ENCODE data around the gene DCANP1. TPM values are rescaled to one million over a fixed set of nuclear protein-coding genes. Genes with fewer than 3 reads are reported as not detected.

The DCANP1 gene
- total and polyA plus RNA-seq, 5 donors = not detected

- no peaks in the 10 kb centered on the region for H3K9me3 ChIP-seq (ENCODE audit: control insufficient read depth, low read length)
- ATAC-seq = no peak
- no peak for DNase-seq
- no peak overlapping the region for H3K27ac ChIP-seq (ENCODE audit: low read length)
- 84% methylated on average over 4 of the region's 4 CpGs for WGBS
- no peaks in the 10 kb centered on the region for H3K27me3 ChIP-seq (ENCODE audit: control insufficient read depth, insufficient read depth)
- intact Hi-C loops (cut with DNase I) = no loop called here
- H3K4me1 ChIP-seq (ENCODE audit: control insufficient read depth, insufficient read depth, low read length) = no peaks in the 10 kb centered on the region
- no peak overlapping the region for H3K4me3 ChIP-seq (ENCODE audit: low read length)
These were observed 31.8 kb upstream of the DCANP1 start for GRCh38 chr5:135478938-135479337.

GRCh38 chr5:135477613-135478066 lies 30.5 kb upstream of the DCANP1 start:
- H3K4me3 ChIP-seq (ENCODE audit: low read length) = no peak overlapping the region
- intact Hi-C loops (cut with DNase I) = no loop called here
- no peak for ATAC-seq
- H3K27me3 ChIP-seq (ENCODE audit: control insufficient read depth, insufficient read depth) = no peaks in the 10 kb centered on the region
- H3K9me3 ChIP-seq (ENCODE audit: control insufficient read depth, low read length) = no peaks in the 10 kb centered on the region
- no peak for DNase-seq
- H3K4me1 ChIP-seq (ENCODE audit: control insufficient read depth, insufficient read depth, low read length) = no peaks in the 10 kb centered on the region
- WGBS = 47% methylated on average over 14 of the region's 14 CpGs
- no peak overlapping the region for H3K27ac ChIP-seq (ENCODE audit: low read length)

GRCh38 chr5:135476615-135477581 lies 29.8 kb upstream of the DCANP1 start:
- no peak for ATAC-seq
- no peak for DNase-seq
- Histone ChIP-seq H3K27ac (ENCODE audit: low read length) (no peak overlapping the region), H3K9me3 (ENCODE audit: control insufficient read depth, low read length) (no peaks in the 10 kb centered on the region), H3K4me3 (ENCODE audit: low read length) (no peak overlapping the region), H3K27me3 (ENCODE audit: control insufficient read depth, insufficient read depth) (no peaks in the 10 kb centered on the region), H3K4me1 (ENCODE audit: control insufficient read depth, insufficient read depth, low read length) (no peaks in the 10 kb centered on the region)
- intact Hi-C loops (cut with DNase I) = no loop called here
- WGBS = 40% methylated on average over 24 of the region's 24 CpGs

DNA sequence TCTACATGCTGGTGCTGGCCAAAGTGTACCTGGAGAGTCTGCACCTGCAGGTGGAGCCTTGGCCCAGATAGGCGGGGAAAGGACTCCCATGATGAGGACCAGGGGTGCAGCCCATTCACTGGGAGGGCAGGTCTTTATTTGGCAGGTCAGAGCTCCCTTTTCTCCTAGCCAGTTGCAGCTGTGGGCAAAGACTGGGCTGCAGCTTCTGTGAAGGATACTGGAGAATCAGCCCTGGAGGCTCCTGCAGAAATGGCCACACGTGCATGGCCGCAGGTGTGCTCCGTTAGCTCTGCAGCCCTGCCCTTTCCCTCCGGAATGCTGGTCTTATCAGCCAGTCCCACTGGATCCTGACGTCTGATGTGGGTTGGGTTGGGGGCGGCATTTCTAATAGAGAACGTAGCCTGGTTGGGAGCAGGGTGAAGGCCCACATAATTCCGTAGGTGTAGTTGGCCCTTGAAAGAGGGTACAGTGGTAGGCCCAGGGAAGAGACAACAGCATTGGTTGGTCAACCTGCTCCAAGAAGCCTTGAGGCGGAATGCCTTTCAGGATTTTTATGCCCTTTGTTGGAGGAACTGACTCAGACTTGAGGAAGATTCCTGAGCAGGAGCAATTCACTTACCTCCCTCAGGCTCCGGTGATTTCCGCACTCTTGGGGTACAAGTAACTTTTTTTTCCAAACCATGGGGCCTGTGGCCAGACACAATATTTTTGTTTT lies 27.0 kb upstream of the DCANP1 start:
- H3K4me1 ChIP-seq (ENCODE audit: control insufficient read depth, insufficient read depth, low read length) = no peaks in the 10 kb centered on the region
- no peak overlapping the region for H3K27ac ChIP-seq (ENCODE audit: low read length)
- no peaks in the 10 kb centered on the region for H3K9me3 ChIP-seq (ENCODE audit: control insufficient read depth, low read length)
- ATAC-seq (no peak), DNase-seq (no peak)
- no peaks in the 10 kb centered on the region for H3K27me3 ChIP-seq (ENCODE audit: control insufficient read depth, insufficient read depth)
- WGBS = 71% methylated on average over 12 of the region's 12 CpGs
- intact Hi-C loops (cut with DNase I) = no loop called here
- no peak overlapping the region for H3K4me3 ChIP-seq (ENCODE audit: low read length)

DNA sequence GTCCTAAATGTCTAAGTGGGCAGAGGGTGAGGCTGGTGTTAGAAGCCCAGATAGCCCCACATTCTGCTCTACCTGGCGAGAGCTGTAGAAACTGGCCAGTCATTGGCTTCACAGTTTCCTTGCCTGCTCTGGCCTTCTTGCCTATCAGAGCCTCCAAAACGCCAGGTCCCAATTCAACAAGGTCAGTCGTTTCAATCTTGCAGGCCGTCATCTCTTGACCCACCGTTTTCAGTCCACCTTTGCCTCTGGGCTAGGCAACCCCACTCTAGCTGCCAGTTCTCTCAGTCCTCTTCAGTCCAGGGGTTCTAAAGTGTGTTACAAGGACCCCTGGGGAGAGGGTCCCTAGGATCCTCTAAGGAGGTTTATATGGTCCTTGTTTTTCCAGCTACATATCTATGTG lies 25.0 kb upstream of the DCANP1 start:
- DNase-seq (no peak), ATAC-seq (no peak)
- WGBS = 77% methylated on average over 5 of the region's 5 CpGs
- intact Hi-C loops (cut with DNase I) = no loop called here
- Histone ChIP-seq H3K9me3 (ENCODE audit: control insufficient read depth, low read length) (no peaks in the 10 kb centered on the region), H3K27me3 (ENCODE audit: control insufficient read depth, insufficient read depth) (no peaks in the 10 kb centered on the region), H3K4me3 (ENCODE audit: low read length) (no peak overlapping the region), H3K27ac (ENCODE audit: low read length) (no peak overlapping the region), H3K4me1 (ENCODE audit: control insufficient read depth, insufficient read depth, low read length) (no peaks in the 10 kb centered on the region)

GRCh38 chr5:135471726-135472125 lies 24.6 kb upstream of the DCANP1 start:
- H3K27me3 ChIP-seq (ENCODE audit: control insufficient read depth, insufficient read depth) = no peaks in the 10 kb centered on the region
- DNase-seq = no peak

DNA sequence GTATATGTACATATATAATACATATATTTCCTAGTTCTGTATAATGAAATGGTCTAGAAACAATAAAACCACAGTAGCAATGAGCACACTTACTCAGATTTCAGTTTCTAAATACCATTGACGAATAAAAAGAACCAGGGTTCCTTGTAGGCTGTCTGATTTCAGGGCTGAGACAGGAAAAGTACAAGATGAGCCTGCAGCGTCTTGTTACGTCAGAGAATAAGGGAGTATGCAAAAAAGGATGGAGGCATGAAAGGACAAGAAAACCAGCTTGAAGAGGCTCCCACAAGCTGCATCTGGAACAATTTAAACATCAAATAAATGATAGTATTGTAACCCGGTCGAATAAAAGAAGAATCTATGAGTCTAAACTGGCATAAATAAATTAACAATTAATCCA lies 22.8 kb upstream of the DCANP1 start:
- no peak overlapping the region for H3K4me3 ChIP-seq (ENCODE audit: low read length)
- H3K4me1 ChIP-seq (ENCODE audit: control insufficient read depth, insufficient read depth, low read length) = no peaks in the 10 kb centered on the region
- intact Hi-C loops (cut with DNase I) = loop anchor here in 2 of 4 donors (5.0 to 10.0 kb wide), 2 partner anchors 82 to 355 kb away; no protein-coding TSS in a partner anchor
- no peak overlapping the region for H3K27ac ChIP-seq (ENCODE audit: low read length)
- no peaks in the 10 kb centered on the region for H3K27me3 ChIP-seq (ENCODE audit: control insufficient read depth, insufficient read depth)
- DNase-seq (no peak), ATAC-seq (no peak)
- no peaks in the 10 kb centered on the region for H3K9me3 ChIP-seq (ENCODE audit: control insufficient read depth, low read length)
- 75% methylated on average over 5 of the region's 5 CpGs for WGBS

More at GRCh38 chr5:135471726-135472125, 24.6 kb upstream of the DCANP1 start:
- intact Hi-C loops (cut with DNase I) = no loop called here
- no peak for ATAC-seq
- no peak overlapping the region for H3K4me3 ChIP-seq (ENCODE audit: low read length)
- 81% methylated on average over 4 of the region's 4 CpGs for WGBS
- no peak overlapping the region for H3K27ac ChIP-seq (ENCODE audit: low read length)
- no peaks in the 10 kb centered on the region for H3K9me3 ChIP-seq (ENCODE audit: control insufficient read depth, low read length)
- H3K4me1 ChIP-seq (ENCODE audit: control insufficient read depth, insufficient read depth, low read length) = no peaks in the 10 kb centered on the region

- no peak overlapping the region for H3K27ac ChIP-seq (ENCODE audit: low read length)
- H3K4me3 ChIP-seq (ENCODE audit: low read length) = no peak overlapping the region
- intact Hi-C loops (cut with DNase I) = loop anchor here in 2 of 4 donors (5.0 to 10.0 kb wide), 2 partner anchors 84 to 356 kb away; no protein-coding TSS in a partner anchor
- no peaks in the 10 kb centered on the region for H3K27me3 ChIP-seq (ENCODE audit: control insufficient read depth, insufficient read depth)
- ATAC-seq (no peak), DNase-seq (no peak)
- no peaks in the 10 kb centered on the region for H3K9me3 ChIP-seq (ENCODE audit: control insufficient read depth, low read length)
- no peaks in the 10 kb centered on the region for H3K4me1 ChIP-seq (ENCODE audit: control insufficient read depth, insufficient read depth, low read length)
- WGBS = 70% methylated on average over 2 of the region's 2 CpGs
These were observed 21.4 kb upstream of the DCANP1 start for GRCh38 chr5:135468541-135468940.

DNA sequence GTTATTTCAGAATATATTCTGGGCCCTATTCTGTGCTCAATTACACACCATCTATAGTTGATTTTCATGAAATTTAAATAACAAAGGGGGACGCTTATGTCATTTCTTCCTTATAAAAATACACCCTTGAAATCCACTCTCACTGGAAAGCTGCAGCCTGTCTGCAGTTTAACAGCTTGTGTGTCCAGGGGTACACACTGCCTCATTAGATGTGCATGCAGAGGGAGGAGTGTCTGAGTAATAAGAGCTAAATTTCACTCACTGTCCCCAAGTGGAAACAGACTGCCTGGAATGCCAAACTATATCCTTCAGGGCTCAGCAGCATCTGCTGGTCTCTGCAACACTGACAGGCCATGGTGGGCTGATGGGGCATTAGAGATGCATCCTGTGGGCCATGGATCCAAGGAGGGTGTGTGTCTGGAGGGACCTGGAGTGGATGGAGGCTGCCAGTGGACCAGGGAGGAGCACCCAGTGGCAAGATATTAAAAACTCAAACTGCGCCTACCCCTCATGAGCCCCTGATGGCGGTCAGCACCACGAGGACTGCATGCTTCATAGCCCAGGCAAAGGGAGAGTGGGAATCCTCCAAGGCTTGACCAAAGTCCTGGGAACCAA lies 20.8 kb upstream of the DCANP1 start:
- Histone ChIP-seq H3K27me3 (ENCODE audit: control insufficient read depth, insufficient read depth) (no peaks in the 10 kb centered on the region), H3K4me3 (ENCODE audit: low read length) (no peak overlapping the region), H3K4me1 (ENCODE audit: control insufficient read depth, insufficient read depth, low read length) (no peaks in the 10 kb centered on the region), H3K27ac (ENCODE audit: low read length) (no peak overlapping the region), H3K9me3 (ENCODE audit: control insufficient read depth, low read length) (no peaks in the 10 kb centered on the region)
- DNase-seq (no peak), ATAC-seq (no peak)
- WGBS = 88% methylated on average over 4 of the region's 4 CpGs
- intact Hi-C loops (cut with DNase I) = loop anchor here (2.0 to 10.0 kb wide), 4 partner anchors 83 to 357 kb away; no protein-coding TSS in a partner anchor

- Histone ChIP-seq H3K9me3 (ENCODE audit: control insufficient read depth, low read length) (no peaks in the 10 kb centered on the region), H3K4me1 (ENCODE audit: control insufficient read depth, insufficient read depth, low read length) (no peaks in the 10 kb centered on the region), H3K4me3 (ENCODE audit: low read length) (no peak overlapping the region), H3K27ac (ENCODE audit: low read length) (no peak overlapping the region), H3K27me3 (ENCODE audit: control insufficient read depth, insufficient read depth) (no peaks in the 10 kb centered on the region)
- no peak for ATAC-seq
- intact Hi-C loops (cut with DNase I) = loop anchor here (2.0 to 10.0 kb wide), 4 partner anchors 84 to 358 kb away; no protein-coding TSS in a partner anchor
- no peak for DNase-seq
- WGBS = 67% methylated on average over 15 of the region's 15 CpGs
These were observed 20.0 kb upstream of the DCANP1 start for GRCh38 chr5:135467051-135467625.

All from right cardiac atrium (tissue), 5 donors.